GDM1 (cell line): ENCODE data around the gene CLCNKB.
"Not testable (repeated sequence)": the region's sequence is repeated elsewhere in the genome, so short reads cannot be mapped to it uniquely, and the experiment has no call there.

Experiments
- DNase-seq: peaks from one replicate; lab custom pipeline; 2025; lab: John Stamatoyannopoulos, UW

Gene CLCNKB

DNA sequence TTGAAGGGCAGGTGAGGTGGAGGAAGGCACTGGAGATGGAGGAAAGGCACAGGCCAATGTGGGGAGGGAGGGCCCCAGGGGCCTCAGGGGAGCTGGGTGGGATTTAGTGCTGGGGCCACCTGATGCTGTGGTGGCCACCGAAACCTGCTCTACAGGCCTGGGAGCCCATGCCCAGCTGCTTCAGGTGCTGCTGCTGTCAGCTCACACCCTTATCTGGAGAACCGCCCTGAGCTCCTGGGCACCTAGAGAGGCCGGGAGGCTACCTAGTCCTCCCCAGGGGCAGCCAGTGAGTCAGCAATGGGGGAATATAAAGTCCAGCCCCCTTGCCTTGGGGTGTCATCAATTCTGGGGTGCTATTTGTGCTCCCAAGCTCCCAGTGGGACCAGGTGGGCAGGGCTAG lies 17.7 kb downstream of the CLCNKB start:
- DNase-seq = no peak

DNA sequence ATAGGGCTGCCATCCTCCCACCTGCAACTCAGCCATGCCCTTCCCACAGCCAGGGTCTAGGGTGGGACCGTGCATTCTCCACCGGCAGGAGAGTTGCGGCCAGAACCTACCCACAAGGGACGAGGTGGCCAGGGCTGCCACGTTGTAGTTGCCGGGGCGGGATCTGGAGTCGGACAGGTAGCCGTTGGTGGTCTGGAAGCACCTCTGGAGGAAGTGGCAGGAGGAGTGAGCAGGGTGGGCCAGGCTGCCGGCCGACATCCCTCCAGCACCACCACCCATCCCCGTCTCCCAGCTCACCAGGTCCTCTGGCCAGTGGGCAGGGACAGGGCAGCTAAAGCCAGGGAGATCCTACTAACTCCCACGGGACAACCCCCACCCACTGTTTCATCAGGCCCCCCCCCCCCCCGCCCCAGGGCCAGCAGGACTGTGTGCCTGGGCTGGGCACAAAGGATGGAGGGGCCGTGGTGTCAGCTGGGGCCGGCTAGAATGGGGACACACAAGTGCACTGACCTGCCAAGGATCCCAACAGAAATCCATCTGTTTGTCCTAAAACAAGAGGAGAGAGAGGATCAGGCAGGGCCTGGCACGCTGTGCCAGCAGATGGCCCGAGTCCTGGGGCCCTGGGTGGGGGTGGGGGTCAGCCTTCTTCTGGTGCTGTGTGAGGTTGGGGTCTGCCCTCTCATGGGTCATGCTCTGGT lies 18.6 kb downstream of the CLCNKB start:
- DNase-seq = not testable (repeated sequence)

DNA sequence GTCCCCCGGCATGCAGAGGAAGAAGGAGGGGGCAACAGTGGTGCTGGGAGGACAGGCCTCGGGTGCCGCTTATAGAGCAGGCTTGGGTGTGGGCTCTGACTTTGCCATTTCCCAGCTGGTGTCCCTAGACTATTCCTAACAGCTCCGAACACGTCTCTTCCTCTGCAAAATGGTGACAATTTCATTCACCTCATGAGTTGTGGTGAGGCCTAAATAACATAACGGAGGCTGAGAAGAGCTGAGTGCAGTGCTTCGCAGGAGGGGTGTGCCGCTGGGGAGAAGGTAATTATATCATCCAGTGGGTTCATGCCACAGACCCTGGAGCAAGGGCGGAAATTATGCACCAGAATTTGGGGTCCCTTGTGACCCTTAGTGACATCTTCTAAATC lies 19.1 kb downstream of the CLCNKB start:
- DNase-seq = not testable (repeated sequence)

DNA sequence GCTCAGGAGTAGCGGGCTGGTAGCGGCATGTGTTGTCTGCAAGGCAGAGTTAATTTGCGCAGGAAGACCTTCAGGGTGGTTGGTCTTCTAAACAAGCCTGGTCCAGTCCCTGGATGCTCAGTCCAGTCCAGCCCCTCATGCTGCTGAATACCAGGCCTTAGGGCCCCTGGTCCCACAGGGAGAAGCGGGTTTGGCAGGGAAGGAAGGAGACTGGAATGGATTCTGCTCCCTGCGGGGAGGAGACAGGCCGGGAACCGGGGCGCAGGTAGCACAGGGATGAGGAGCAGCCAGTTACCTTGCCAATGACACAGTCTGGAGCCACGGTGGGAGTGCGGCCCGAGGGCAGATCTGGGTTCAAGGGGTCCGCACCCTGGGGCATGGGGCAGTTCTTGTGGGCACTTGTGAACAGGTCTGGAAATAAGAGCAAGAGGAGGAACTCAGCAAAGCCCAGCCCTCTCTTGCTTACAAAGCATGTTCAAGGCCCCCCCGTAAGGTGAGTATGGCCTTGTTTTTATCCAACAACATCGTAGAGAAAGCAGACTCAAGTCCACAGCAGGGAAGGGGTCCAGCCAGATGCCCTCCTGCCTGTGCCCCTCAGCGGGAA lies 19.7 kb downstream of the CLCNKB start:
- DNase-seq = no peak

DNA sequence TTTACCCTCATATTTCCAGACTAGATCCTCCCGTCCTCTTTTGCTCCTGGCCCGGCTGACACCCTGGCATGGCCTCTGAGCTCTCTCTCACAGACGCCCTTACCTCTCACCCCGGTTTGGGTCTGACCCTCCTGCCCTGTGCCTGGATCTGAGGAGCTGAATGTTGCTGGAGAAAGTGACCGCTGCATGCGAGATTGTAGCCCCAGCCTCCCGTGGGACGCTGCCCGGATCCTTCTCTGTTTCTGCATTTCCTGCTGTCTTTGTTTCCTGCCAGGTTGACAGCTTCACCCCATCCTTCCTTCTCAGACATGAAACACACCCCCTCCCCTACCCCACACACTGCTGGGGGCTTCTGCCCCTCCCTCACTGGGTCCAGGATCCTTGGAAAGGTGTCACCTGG lies 20.3 kb downstream of the CLCNKB start:
- DNase-seq = no peak

DNA sequence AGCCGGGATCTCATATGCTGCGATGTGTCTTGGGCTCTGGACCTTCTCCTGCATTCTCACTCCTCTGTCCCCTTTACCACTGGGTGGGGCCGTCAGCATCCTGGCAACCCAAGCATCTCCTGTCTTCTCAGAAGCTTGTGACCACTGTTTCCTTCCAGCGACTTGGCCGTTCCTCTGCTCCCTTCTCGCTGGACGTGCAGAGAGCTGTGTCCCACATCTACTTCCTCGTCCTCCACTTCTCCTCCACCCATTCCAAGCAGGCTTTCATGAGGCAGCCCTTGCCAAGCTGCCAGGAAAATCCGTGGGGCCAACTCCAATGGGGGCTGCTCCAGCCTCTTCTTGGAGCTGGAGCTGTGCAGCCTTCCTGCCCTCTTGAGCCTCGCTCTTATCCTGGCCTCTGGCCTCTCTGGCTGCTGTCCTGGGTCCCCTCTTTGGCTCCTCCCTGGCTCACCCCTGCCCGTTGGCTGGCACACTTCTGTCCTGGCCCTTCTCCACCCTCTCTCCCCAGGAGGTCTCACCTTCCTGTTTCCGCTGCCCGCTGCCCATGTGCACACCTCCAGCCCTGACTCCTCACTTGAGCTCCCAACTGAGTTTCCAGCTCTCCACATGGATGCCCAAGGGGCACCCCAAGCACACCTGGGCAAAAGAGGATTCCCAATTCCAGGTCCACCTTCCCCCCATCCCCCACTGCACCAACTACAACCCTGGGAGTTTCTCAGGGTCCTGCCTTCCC lies 21.1 kb downstream of the CLCNKB start:
- DNase-seq = no peak

DNA sequence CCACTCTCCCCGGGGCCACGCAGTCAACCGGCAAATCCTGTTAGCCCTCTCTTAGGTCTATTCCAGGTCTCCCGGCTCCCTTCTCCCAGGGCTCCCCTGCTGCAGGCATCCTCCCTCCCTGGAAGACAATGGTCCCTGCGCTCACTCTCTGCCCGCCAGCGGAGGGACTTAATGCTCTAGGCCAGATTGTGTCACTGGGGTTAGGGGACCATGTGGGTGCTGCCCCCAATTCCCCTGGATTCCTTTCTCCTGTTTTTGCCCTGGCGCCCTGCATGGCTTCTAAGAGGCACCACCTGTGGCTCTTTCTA lies 21.6 kb downstream of the CLCNKB start:
- no peak for DNase-seq

DNA sequence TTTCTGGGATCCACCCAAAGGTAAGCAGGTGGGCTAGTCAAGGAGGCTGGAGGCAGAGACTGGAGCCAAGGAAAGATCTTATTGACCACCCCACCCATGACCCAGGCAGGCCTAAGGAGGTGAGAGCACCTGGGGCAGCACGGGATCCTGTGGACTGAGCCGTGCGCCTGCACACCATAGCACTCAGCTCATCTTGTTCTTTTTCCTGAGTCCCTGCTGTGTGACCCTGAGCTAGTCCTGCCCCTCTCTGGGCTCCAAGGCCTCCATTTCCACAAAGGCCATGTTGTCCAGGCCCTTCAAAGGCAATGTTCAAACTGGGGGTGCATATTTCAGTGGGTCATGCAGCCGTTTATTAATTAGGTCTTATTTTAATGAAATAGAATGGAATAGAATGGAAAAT lies 22.7 kb downstream of the CLCNKB start:
- no peak for DNase-seq

DNA sequence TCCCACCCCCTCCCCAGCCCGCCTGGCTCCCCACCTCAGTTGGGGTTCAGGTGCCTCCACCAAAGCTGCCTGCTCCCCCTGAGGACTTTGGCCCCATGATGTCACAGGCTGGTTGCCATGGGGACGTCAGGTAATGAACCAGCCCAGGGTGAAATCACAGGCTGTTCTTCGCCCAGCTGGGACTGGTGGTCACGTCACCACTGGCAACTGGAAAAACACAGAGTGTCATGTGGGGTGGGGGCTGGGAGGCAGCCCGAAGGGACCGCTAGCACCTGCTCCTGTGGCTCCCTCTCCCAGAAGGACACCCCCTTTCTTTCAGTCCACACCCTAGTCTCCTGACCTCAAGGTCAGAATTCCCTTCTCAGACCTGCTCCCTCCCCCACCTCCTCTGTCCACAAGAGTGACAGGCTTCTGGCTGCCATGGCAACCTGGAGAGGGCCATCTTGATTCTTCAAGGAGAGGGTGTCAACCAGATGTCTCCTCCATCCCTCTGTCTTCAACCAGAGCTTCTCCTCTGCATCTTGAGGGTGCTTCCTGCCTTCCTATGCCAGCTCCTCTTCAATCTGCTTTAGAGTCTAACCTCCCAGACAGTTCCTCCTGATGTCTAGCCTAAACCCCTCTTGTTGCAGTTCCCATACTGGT lies 23.7 kb downstream of the CLCNKB start:
- DNase-seq = no peak

DNA sequence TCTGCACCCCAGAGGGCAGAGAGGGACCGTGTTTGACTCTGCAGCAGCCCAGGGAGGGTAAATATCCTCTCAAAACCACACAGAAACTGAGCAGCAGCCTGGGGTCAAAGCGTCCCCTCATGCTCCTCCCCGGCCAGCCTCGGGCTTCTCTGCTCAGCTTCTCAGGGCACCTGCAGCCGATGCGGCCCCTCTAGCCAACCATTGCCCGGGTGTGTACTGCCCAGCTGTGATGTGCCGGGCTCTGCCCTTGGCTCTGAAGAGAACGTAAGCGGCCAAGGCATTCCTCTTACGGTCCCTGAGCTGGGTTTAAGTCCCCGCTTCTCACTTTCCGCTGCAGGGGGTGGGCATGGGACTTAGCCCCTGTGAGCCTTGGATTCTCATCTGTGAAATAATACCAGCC lies 24.4 kb downstream of the CLCNKB start:
- DNase-seq = no peak

DNA sequence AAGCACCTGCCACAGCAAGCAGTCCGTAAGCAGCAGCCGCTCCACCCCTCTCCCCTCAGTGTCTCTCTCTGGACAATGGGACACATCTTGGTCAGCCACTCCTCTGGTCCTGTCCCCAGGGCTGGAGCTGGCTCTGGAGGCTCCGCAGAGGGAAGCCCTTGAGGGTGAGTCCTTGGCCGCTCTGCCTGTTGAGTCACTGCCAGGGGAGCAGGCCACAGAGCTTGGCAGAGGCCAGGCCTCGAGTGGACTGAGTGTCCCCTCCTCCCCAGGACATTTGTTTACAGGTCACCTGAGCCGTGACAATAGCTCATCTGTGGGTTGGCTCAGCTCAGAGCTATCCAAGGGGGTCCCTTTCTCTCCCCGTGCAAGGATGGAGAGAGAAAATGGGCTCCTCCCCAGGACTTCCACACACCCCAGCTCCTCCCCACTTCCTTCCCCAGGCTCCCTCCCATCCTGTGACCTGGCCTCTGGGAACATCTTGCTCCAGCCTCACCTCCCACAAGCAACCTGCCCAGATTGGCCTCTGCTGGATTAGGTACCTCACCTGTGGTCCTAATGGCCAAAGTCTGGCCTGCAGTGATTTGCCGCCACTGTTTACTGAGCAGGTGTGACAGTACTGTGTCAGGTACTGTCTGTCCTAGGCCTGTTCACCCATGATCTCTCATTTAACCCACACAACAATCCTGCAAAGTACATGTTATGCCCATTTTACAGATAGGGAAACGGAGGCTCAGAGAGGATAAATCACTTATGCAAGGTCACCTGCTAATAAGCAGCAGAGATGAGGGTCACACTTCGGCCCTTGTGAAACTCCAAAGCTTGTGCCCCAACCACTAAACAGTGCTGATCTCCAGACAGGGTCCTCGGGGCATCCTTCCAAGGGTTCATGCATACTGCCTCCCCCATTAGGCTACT lies 25.0 kb downstream of the CLCNKB start:
- DNase-seq = no peak

DNA sequence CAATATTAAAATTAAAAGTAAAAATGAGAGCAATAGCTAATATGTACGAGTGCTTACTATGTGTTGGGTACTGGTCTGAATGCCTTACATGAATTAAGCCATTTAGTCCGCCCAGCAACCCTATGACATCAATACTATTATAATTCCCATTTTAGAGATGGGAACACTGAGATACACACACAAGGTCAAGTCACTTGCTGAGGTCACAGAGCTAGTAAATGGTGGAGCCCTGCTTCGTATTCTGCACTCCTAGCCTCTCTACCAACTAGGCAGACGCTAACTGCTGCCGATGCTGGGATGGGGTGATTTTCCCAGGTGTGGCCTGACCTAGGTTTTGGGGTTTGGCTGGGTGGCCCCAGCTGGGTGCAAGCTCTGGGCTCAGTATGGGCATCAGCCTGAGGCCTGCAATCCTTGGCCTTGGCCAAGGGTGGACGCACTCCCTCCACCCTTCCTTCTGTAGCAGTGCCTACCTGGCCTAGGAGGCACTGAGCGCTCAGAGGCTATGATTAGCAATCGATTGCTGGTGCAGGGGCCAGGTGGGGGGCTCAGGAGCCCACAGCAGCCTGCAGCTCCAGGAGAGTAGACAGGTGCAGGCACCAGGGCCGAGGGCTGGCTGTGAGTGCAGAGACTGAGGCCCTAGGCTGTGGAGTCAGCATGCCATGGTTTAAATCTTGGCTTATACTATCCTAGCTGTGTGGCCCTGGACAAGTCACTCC lies 27.2 kb downstream of the CLCNKB start:
- DNase-seq = no peak

DNA sequence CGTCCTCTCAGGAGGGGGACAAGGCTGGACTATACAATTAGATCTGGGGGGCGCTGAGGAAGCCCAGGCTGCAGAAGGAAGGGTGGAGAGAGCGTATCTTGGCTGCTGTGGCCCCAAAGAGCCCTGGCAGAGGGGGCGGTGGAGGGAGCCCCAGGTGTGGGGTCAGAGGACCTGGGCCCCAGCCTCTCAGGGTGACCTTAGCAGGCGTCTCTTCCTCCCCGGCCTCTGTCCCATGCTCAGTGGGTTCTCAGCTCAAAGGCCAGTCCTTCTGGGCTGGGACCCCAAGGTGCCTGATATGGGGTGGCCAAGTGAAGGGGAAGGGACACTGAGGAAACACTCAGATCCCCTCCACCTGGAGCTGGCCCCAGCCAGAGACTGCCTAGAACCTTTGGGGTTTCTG lies 28.0 kb downstream of the CLCNKB start:
- DNase-seq = no peak

DNA sequence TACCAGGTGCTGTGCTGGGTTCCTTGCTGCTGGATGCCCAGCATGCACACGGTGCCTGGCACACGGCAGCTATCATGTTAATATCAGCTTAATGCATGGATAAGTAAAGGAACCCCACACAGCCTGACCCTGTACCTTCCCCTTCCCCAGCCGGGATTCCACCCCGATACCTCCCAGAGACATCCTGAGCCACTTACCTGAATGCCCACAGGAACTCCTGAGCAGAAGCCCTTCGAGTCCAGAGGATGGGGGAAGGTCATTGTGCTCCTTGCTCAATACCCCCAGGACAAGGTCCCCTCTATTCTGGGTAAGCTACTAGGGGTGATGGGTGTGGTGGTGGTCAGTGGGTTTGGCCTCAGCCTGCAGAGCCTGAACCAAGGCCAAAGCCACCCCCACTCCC lies 28.5 kb downstream of the CLCNKB start:
- DNase-seq = no peak

DNA sequence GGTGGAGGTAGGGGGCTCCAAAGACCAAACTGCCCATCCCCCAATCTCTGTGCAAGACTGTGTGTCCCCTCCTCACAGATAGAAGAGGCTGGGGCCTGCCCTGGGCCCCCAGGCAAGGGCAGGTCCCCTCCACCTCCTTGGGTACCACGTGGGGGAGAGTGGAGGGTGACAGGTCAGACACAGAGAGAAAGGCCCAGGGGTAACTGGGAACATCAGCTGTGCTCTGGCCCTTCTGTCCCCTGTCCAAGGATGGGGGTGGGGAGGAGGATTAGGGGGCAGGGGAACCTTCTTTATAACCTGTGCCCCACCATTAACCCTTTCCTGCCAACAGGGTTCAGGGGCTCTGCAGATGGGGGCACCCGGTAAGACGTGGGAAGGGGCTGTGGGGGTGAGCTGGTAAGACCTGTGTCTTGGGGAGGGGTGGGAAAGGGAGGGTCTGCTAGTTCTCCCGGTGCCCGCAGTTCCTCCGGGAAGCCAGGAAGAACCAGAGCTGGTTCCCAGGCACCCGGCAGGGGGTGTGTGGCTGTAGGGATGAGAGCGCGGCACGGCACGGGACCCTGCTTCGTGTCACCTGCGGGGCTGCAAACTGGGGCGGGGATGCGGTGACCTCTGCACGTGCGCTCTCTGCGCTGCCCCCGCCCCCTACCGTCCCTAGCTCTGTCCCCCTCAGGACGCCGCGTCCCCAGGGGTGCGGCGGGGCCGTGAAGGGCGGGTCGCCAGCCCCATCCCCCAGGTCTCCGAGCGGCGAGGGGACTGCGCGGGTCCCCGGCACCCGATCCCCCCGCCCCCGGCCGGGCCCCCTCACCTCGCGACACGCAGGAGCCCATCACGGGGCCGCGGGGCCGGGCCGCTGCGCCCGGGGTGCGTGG lies 29.3 kb downstream of the CLCNKB start:
- DNase-seq = no peak

DNA sequence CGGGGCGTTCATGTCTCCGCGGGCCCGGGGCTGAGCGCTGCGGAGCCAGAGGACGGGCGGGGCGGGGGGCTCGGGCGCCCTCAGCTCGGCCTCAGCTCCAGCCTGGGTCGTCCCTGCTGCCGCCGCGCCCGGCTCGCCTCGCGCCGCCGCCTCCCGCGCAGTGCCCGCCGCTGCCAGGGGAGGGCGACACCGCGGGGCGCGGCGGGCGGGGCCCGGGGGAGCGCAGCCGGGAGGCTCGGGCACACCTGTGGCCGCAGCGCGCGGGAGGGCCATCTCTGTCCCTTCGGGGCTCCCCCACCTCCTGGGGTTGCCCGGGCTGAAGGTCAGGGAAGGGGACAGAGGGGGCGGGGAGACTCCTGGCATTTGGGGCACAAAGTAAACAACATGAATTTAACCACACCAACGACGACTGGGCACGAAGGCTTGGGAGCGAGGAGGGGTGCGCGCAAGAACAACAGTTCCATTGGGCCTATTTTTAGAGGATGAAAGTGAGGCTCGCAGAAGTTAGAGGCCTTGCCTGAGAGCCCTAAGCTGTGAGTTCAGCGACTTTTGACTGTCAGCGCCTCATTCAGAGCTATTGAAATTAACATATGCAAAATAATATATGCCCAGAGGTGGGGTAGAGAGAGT lies 30.0 kb downstream of the CLCNKB start, which contains the start of gene FAM131C:
FAM131C (minus strand) TSS at position 162 of the 630 bp plus-strand sequence. CDS start 209 bp downstream, outside the sequence.
- DNase-seq = no peak

DNA sequence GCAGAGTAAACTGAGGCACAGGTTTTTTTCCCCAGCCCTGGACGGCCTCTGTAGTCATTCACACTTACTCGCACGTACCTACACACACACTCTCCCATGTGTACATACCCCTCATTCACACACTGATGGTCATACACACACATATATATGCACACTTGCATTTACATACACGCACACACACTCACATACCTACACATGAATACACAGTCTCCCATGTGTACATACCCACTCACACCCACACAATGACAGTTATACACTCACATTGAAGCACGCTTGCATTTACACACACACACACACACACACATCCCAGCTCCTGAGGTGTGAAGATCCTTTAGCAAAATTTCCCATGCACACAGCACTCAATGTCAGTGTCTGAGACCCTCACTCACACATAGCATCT lies 30.6 kb downstream of the CLCNKB start:
- DNase-seq = no peak

DNA sequence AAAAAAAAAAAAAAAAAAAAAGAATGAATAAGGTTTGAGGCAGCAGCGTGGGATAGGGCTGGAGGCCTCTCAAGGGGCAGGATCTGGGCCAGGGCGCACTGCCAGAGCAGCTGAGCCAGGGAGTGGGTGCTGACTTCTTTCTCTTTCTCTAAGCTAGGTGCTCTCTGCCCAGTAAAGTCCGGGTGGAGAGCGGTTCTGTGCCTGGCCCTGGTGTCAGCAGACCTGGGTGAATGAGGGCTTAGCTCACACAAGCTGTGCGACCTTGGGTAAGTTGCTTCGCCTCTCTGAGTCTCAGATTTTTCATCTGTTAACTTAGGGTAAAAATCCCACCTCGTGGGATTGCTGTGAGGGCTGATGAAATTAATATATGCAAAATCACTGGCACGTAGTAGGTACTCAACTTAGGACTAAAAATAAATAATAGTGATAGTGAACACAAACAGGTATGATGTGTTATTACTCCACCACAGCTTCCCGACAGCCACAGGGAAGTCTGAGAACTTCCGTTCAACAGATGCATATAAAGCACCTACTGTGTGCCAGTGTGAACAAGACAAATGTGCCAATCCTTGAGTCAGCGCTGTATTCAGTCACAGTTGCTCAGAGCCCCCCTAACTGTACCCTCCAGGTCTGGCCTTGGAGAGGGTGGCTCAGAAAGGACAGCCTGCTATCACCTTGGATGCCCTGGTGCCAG lies 31.9 kb downstream of the CLCNKB start:
- no peak for DNase-seq
